Tibial nerve (tissue), 4 donors: Measurements from ENCODE around the gene RFX6.

ENCODE experiments used
- EP300 ChIP-seq, 2 donors: sonication (generic); formaldehyde crosslinking; IDR thresholded peaks; one replicate each; pipeline ENCODE4 v1.6.1; 2017; ENCODE audit warnings: antibody characterized with exemption in 2 of 2, mild to moderate bottlenecking in 1 of 2
- POLR2A ChIP-seq, 2 donors: fragments of 450-650 bp; IDR thresholded peaks; one replicate each; pipeline ENCODE4 v1.6.1; 2017; ENCODE audit warnings: antibody characterized with exemption in 2 of 2, mild to moderate bottlenecking in 2 of 2, moderate library complexity in 2 of 2
- TF ChIP-seq, protein P1 (sequence below), 5 experiments: fragments of 200-600 bp in 3 of 5; fragments of 450-650 bp in 2 of 5; sonication (generic) in 3 of 5; IDR thresholded peaks; one replicate each; pipeline ENCODE4 v1.5.1; 2016 to 2019; ENCODE audit warnings: antibody characterized with exemption in 5 of 5, mild to moderate bottlenecking in 3 of 5, moderate library complexity in 2 of 5

GRCh38 chr6:116842459-116842858 lies 34.6 kb upstream of the RFX6 start:
- TF ChIP-seq, protein P1, sequence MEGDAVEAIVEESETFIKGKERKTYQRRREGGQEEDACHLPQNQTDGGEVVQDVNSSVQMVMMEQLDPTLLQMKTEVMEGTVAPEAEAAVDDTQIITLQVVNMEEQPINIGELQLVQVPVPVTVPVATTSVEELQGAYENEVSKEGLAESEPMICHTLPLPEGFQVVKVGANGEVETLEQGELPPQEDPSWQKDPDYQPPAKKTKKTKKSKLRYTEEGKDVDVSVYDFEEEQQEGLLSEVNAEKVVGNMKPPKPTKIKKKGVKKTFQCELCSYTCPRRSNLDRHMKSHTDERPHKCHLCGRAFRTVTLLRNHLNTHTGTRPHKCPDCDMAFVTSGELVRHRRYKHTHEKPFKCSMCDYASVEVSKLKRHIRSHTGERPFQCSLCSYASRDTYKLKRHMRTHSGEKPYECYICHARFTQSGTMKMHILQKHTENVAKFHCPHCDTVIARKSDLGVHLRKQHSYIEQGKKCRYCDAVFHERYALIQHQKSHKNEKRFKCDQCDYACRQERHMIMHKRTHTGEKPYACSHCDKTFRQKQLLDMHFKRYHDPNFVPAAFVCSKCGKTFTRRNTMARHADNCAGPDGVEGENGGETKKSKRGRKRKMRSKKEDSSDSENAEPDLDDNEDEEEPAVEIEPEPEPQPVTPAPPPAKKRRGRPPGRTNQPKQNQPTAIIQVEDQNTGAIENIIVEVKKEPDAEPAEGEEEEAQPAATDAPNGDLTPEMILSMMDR (IDR thresholded peaks at IDR 0.05), result no peak
- no peak for TF ChIP-seq EP300 (IDR thresholded peaks at IDR 0.05)
- no peak for TF ChIP-seq POLR2A (IDR thresholded peaks at IDR 0.05)
